ENCODE measurements around the gene ASB2.
A peak's percentile ranks its signal among the peaks of the same experiment; 100 is the strongest.

The ASB2 gene

DNA sequence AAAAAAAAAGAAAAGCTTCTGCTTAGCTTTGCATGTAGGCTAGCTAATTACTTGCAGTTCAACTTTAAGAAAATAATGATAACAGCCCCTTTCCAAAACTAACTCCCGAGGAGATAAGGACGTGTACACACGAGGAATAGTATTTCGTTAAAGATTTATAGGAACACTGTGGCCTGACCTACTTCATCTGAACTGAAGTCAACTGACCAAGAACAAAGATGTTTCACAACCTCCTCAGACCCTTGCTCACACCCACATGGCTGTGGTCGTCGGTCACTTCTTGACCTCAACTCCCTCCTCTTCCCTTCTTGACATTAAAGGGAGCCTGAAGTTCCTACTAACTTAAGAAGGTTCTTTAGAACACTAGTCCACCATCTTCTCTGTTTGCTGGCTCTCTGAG is 74.6 kb downstream of the ASB2 start:
- no peak for DNase-seq

DNA sequence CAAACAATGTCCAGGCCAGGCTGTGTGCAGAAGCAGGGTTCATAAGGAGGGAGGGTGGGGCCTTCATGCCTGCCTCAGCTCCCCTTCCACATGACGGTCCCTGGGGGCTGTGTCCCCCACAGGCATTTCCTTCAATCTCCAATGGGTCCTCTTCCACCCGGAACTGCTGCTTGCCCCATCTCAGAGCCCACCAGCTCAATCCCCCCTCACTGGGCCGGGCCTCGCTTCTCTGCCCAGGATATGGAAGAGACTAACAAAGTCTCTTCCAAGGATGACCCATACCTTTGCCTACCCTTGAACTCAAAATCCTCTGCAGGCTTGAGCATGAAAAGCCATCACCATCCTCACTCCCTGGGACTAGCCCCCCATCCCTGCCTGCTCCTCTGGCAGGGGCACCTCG is 77.6 kb downstream of the ASB2 start:
- DNase-seq, result no peak

DNA sequence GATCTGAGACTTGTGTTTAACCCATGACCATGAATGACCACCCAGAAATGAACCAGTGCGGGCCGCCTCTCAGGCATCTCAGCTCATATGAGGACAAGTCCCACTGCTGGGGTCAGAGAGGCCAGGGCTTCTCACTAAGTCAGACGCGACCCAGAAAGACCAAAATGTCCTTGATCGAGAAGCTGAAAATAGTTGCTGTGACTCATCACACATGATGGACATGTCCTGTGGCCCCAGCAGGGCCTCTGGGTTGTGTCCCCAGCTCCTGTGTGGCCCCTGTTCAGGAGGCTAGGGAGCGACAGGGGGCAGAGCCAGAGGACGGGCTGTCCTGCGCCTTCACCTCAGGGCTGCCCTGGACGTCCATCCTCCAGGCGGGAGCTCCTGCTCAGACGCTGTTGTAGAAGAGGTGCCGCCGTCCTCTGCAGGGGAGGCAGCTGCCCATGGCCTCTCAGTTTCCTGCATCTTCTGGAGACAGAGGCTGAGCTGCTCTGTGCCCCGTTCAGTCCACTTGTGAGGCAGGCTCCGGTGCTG is 78.2 kb downstream of the ASB2 start:
- no peak for DNase-seq

DNA sequence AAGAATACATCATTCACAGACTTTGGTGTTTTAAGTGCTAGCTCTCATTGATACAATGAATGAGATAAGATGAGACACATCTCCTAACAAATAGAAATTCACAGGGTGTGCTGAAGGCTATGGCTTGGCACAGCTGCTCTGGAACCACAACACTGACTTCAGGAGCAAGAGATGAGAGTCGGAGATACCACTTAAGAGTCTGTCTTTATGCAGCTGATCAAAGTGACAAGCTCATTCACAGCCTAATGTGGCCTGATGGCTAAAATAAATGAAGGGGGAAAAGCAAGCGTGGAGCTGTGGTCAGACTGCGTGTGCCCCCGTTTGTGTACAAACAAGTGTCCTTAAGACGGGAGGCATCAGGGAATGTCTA is 78.9 kb downstream of the ASB2 start:
- no peak for DNase-seq

DNA sequence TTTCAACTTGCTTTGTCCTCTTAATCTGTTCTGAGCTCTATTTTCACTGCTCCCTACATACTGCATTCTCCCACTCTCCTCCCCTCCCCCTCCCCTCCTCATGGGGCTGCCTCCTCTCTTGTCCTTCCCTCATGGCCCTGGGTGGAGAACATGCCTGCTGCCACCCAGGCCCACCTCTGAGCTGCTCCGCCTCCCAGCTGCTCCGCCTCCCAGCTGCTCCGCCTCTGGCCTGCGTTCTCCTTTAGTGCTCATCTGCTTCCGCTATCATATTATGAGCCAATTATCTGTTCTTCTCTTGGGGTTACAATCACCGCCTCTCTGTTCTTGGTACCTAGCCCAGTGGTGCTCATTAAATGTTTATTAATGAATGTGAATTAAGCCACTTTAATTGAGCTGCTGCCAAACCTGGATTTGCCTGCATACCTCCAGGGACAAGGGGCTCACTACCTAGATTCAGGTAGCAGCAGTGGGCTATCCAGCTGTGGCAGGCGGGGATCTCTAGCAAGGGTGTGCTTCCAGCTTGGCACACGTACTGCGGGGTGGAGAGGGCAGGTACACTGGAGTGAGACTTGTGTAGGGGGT is 81.3 kb downstream of the ASB2 start:
- DNase-seq, result peak; percentile 44

DNA sequence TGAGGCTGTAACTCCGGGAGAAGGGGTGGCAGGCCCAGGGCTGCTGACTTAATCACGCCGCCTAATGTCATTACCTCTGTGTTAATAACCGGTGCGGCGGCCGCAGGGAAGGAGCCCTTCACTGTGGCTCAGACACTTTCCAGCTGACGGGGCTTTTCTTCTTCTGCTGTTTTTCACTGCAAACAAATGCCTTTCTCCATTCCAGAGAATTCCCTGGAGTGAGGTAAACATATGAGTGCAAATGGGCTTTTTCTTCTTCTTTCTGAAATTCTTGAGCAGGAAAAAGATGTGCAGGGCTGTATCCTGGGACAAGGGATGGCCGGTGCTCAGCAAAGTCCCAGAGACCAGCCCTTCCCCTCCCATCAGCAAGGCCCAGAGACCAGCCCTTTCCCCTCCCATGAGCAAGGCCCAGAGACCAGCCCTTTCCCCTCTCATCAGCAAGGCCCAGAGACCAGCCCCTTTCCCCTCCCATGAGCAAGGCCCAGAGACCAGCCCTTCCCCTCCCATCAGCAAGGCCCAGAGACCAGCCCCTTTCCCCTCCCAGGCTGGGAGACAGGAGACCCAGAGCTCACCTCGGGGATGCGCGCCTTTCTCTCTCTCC is 82.6 kb downstream of the ASB2 start:
- no peak for DNase-seq

DNA sequence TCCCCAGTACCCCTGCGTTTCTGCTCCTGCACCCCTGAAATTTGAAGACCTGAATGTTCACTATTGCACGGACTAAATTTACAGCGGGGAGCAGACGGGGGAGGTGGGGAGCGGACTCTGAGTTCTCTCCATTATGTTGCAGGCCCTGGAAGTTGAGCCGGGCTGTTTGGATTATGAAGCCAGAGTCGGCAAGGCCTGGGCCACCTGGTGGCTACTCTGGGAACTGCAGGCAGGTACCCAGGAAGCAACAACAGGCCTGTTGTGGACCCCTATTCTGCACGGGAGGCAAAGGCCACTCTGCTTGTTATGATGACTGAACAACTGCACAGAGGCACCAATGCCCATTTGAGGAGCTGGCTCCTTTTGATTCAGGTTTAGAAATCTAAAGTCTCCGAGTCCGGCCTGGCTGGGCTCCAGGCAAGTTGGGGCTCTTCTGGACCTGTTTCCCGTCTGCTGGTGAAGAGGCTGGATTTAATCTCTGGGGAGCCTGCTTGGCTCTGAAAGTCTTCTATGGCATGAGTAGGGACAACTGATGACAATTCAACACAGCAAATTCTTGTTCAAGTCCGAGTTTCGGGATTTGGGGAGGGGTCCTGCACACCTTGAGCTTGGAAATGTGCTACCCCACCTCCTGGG is 83.3 kb downstream of the ASB2 start:
- DNase-seq, result peak; percentile 30

DNA sequence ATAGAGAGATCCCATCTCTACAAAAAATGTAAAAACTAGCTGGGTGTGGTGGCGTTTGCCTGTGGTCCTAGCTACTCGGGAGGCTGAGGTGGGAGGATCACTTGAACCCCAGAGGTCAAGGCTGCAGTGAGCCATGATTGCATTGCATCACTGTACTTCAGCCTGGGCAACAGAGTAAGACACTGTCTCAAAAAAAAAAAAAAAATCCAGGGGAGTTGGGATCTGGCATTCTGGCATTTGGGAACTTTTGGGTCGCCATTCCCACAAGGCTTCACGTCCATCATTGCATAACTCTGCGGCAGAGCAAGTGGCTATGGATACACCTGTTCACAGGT is 83.9 kb downstream of the ASB2 start:
- no peak for DNase-seq

DNA sequence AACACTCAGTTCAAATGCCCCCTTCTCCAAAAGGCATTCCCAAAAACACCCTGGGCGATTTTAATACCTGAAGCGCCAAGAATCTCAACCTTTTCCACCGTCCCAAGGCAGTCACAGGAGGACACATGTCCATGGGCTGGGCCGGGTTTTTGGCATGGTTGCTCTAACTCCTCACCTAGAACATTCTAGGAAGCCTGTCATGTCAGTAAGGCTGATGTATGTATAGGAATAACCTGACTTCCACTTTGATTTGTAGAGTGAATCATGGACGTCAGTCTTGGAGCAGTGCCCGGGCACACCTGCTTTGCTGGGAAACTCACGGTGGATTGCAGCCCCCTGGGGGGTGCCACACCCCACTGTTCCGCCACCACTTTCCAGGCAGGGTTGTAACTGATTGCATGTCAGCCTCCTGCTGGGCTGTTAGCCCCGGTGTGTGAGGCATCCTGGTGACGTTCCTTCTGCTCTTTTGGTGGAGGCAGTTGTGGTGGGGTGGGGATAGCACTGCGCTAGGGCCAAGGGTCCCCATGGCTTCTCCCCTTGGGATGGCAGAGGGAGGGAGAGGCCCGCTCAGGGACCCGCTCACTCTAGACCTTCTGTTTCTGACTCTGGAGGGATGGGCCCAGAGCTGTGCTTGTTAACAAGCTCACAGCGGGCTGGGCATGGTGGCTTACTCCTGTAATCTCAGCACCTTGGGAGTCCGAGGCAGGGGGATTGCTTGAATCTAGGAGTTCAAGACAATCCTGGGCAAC is 84.4 kb downstream of the ASB2 start:
- DNase-seq, result peak; percentile 24

DNA sequence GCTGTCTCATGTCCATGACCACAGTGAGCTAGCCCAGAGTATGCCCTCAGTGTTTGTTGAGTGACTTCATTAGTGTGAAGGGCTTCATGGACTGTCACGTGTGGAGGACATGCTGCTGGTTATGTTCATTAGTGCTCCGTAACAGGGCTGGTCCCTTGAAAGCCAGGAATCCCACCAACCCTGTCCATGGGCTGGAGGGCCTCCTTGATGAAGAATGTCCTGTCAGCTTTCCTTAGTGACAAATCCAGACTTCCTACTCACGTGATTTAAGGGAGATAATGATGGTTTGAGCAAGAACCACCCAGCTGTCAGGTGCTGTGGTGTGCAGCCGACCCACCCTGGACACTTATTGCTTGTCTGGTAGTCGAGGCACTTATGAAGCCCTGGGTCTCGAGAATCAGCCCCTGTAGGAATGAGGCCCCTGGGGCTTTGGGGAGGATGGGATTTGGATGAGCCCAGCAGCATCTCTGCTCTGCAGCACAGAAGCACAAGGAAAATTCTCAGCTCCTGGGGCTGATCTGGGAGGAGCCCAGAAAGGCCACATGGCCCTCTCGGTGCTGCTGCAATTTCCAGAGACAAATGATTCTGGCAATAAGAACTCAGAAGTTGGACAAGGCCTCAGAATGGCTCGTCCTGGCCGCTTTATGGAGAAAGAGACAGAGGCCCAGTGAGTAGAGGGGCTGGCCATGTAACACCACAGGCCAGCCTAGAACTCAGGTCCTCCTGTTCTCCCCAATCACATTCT is 86.5 kb downstream of the ASB2 start:
- DNase-seq, result no peak

DNA sequence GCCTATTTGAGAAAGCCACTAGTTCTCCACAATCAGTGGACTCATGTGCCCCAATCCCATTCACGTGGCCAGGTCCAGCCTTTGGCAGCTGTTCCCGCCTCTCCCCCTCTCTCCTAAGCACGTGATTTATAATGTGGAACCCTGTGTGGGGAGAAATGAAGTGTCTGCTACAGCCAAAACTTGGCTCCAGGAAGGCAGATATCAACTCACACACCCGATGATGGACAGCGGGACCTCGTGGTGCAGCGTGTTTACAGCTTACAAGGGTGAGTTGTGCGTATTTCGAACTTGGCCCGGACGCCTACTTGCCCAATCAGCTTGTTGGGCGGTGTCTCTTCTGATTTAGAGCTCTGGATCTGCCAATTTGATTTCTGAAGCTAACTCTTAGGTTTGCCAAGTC is 87.4 kb downstream of the ASB2 start:
- no peak for DNase-seq

DNA sequence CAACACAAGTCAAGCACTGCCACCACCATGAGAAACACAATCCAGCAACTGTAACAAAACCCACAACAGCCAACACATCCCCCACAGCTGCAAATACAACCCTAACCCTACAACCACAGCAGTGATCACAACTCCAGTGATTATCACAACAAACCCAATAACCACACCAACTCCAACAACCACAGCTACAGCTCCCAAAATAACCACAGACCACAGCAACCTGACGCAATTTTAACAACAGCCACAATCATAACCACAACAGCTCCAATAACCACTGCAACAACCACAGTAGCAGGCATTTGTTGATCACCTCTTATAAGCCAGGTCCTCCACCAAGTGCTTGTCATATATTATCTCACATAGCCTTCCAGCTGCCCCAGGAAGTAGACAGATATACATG is 91.4 kb downstream of the ASB2 start:
- DNase-seq, result no peak
